Measurements from ENCODE around the gene CARMIL1.

Gene CARMIL1

GRCh38 chr6:25623879-25624278, 344.7 kb downstream of the CARMIL1 start:
- no peak for TF ChIP-seq CTCF (IDR thresholded peaks at IDR 0.05; ENCODE audit: insufficient read depth, missing control alignments)
- FAIRE-seq (no peak), DNase-seq (ENCODE audit: insufficient read length, low spot score) (no peak)

GRCh38 chr6:25627001-25627400, 347.8 kb downstream of the CARMIL1 start:
- FAIRE-seq (no peak), DNase-seq (ENCODE audit: insufficient read length, low spot score) (no peak)
- TF ChIP-seq CTCF (IDR thresholded peaks at IDR 0.05; ENCODE audit: insufficient read depth, missing control alignments): no peak

- no peak for DNase-seq (ENCODE audit: insufficient read length, low spot score)
- no peak for TF ChIP-seq CTCF (IDR thresholded peaks at IDR 0.05; ENCODE audit: insufficient read depth, missing control alignments)
- FAIRE-seq: no peak
Measured at GRCh38 chr6:25628471-25629197, 349.5 kb downstream of the CARMIL1 start.

- FAIRE-seq (no peak), DNase-seq (ENCODE audit: insufficient read length, low spot score) (no peak)
- no peak for TF ChIP-seq CTCF (IDR thresholded peaks at IDR 0.05; ENCODE audit: insufficient read depth, missing control alignments)
Measured at GRCh38 chr6:25629198-25629576, 350.0 kb downstream of the CARMIL1 start.

- no peak for TF ChIP-seq CTCF (IDR thresholded peaks at IDR 0.05; ENCODE audit: insufficient read depth, missing control alignments)
- DNase-seq (ENCODE audit: insufficient read length, low spot score) (no peak), FAIRE-seq (no peak)
Measured at GRCh38 chr6:25630508-25631278, 351.5 kb downstream of the CARMIL1 start.

GRCh38 chr6:25635886-25636317, 356.7 kb downstream of the CARMIL1 start:
- FAIRE-seq (peak; percentile 29), DNase-seq (ENCODE audit: insufficient read length, low spot score) (peak; percentile 35)
- no peak for TF ChIP-seq CTCF (IDR thresholded peaks at IDR 0.05; ENCODE audit: insufficient read depth, missing control alignments)

GRCh38 chr6:25637211-25637610, 358.0 kb downstream of the CARMIL1 start:
- TF ChIP-seq CTCF (IDR thresholded peaks at IDR 0.05; ENCODE audit: insufficient read depth, missing control alignments): no peak
- FAIRE-seq (no peak), DNase-seq (ENCODE audit: insufficient read length, low spot score) (no peak)
